ENCODE data around the gene VCAN. TPM values are rescaled to one million over a fixed set of nuclear protein-coding genes. Genes with fewer than 3 reads are reported as not detected.

The VCAN gene
- total RNA-seq, 4 donors from 2014 or later = 51.6 to 144 (median 91.3) TPM

DNA sequence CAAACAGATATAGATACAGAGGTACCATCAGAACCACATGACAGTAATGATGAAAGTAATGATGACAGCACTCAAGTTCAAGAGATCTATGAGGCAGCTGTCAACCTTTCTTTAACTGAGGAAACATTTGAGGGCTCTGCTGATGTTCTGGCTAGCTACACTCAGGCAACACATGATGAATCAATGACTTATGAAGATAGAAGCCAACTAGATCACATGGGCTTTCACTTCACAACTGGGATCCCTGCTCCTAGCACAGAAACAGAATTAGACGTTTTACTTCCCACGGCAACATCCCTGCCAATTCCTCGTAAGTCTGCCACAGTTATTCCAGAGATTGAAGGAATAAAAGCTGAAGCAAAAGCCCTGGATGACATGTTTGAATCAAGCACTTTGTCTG is 69.2 kb downstream of the VCAN start:
- TF ChIP-seq, protein P1, sequence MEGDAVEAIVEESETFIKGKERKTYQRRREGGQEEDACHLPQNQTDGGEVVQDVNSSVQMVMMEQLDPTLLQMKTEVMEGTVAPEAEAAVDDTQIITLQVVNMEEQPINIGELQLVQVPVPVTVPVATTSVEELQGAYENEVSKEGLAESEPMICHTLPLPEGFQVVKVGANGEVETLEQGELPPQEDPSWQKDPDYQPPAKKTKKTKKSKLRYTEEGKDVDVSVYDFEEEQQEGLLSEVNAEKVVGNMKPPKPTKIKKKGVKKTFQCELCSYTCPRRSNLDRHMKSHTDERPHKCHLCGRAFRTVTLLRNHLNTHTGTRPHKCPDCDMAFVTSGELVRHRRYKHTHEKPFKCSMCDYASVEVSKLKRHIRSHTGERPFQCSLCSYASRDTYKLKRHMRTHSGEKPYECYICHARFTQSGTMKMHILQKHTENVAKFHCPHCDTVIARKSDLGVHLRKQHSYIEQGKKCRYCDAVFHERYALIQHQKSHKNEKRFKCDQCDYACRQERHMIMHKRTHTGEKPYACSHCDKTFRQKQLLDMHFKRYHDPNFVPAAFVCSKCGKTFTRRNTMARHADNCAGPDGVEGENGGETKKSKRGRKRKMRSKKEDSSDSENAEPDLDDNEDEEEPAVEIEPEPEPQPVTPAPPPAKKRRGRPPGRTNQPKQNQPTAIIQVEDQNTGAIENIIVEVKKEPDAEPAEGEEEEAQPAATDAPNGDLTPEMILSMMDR (IDR thresholded peaks at IDR 0.05) = no peak
- no peak for ATAC-seq (ENCODE audit: low FRiP score)
- no peak for DNase-seq (ENCODE audit: low spot score)

DNA sequence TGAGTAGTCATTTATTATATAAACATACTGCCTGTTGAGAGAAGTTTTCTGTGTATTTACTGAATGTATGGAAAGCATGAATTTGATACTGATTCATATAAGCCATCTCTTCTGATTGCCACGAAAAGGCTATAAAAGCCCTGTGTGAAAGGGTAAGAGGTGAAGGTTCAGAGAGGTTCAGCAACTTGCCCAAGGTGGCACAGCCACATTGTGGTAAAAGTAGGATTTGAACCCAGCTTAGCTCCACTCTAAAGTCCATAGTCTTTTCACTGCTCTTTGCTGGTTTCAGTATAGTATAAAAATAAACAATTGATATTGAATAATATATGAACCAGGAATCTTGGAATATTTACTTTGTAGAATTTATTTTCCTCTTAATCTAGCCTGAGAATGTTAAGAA is 71.3 kb downstream of the VCAN start:
- no peak for ATAC-seq (ENCODE audit: low FRiP score)
- TF ChIP-seq, protein P1 (IDR thresholded peaks at IDR 0.05) = no peak

DNA sequence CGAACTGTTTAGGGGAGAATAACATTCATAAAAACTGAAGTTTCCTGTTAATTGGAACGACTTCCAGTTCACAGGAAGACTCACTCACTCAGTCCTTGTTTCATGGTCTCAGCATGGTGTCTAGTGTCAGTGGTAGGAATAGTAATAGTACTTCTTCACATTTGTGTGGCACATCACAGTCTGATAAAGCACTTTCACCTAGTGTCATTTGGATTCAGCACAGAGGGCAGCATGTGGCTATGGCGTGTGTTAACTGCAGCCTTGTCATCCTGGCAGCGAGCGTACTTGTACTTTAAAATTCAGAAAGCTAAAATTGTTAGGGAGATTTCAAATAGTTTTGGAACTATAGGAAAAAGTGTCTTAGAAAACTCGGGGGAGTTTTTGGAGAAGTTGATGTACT is 72.4 kb downstream of the VCAN start:
- ATAC-seq (ENCODE audit: low FRiP score) (no peak), DNase-seq (ENCODE audit: low spot score) (no peak)
- TF ChIP-seq, protein P1 (IDR thresholded peaks at IDR 0.05) = no peak

More for the DNA sequence above, 71.3 kb downstream of the VCAN start:
- DNase-seq (ENCODE audit: low spot score) = no peak

DNA sequence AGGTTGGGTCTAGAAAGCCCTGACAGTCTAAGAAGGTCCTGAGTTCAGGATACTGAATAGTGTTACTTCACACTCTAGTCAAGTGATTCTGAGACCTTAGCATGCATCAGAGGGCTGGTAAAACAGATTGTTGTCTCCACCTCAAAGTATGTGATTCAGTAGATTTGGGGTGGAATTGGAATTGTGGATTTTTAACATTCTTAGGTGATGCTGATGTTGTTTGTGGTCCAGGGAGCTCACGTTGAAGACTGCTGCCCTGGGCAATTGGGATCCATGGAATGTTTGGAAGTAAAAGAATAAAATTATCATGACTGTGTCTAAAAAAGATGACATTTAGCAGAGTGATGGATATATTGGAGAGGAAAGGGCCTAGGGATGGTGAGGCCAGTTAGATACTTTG is 75.6 kb downstream of the VCAN start:
- ATAC-seq (ENCODE audit: low FRiP score) (no peak), DNase-seq (ENCODE audit: low spot score) (no peak)
- TF ChIP-seq, protein P1 (IDR thresholded peaks at IDR 0.05) = no peak

DNA sequence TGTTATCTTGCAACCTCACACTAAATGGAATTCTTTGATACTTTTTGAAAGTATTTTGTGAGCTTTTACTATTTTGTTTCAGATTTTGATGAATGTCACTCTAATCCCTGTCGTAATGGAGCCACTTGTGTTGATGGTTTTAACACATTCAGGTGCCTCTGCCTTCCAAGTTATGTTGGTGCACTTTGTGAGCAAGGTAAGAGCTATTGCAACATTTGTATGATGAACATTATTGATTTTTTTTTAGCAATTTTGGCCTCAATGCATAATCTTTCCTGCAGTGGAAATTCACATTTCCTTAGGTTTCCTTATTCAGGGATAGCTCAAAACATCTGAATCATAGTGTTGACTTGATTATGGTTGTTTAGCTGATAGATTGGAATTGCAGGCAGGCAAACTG is 76.3 kb downstream of the VCAN start:
- ATAC-seq (ENCODE audit: low FRiP score) (no peak), DNase-seq (ENCODE audit: low spot score) (no peak)
- TF ChIP-seq, protein P1 (IDR thresholded peaks at IDR 0.05) = no peak

DNA sequence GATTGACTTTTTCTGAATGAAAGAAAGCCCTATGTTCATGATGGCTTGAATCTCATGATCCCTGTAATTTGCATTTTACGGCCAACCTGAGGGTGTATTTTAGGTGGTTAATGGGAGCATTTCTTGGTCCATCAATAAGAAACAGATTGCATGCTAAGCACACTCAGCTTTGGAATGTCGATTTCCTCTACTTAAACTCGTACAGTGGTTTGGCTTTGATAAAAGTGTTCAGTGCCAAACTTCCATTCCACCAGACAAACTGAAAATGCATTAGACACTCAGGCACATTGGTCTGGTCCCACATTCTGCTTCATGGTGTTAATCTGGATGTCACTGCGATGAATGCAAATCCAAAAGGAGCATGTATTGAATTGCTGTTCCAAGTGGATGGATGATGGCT is 77.0 kb downstream of the VCAN start:
- DNase-seq (ENCODE audit: low spot score) (no peak), ATAC-seq (ENCODE audit: low FRiP score) (no peak)
- TF ChIP-seq, protein P1 (IDR thresholded peaks at IDR 0.05) = no peak

DNA sequence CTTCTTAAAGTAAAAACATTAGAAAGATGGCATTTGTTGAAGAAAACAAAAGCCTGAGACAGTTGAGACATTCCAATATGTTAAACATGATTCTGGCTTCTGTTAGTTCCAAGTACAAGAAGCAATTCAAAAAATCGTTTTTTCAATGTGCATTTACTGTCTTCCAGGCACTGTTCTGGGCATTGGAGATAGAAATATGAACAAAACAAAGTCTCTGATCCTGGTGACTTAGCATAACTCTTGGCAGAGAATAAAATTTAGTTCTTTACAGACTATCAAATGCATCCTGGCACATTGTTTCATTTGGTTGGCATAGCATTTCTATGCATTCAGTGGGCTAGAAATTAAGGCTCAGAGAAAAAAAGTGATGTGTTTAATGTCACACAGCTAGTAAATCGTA is 77.5 kb downstream of the VCAN start:
- DNase-seq (ENCODE audit: low spot score) = no peak
- TF ChIP-seq, protein P1 (IDR thresholded peaks at IDR 0.05) = no peak
- no peak for ATAC-seq (ENCODE audit: low FRiP score)
